ENCODE measurements around the gene PTPN14.

PTPN14 gene

GRCh38 chr1:214362188-214362882, 189.1 kb downstream of the PTPN14 start:
- TF ChIP-seq, protein P1, sequence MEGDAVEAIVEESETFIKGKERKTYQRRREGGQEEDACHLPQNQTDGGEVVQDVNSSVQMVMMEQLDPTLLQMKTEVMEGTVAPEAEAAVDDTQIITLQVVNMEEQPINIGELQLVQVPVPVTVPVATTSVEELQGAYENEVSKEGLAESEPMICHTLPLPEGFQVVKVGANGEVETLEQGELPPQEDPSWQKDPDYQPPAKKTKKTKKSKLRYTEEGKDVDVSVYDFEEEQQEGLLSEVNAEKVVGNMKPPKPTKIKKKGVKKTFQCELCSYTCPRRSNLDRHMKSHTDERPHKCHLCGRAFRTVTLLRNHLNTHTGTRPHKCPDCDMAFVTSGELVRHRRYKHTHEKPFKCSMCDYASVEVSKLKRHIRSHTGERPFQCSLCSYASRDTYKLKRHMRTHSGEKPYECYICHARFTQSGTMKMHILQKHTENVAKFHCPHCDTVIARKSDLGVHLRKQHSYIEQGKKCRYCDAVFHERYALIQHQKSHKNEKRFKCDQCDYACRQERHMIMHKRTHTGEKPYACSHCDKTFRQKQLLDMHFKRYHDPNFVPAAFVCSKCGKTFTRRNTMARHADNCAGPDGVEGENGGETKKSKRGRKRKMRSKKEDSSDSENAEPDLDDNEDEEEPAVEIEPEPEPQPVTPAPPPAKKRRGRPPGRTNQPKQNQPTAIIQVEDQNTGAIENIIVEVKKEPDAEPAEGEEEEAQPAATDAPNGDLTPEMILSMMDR (IDR thresholded peaks at IDR 0.05; ENCODE audit: borderline replicate concordance, extremely low read depth, low read length, poor library complexity, severe bottlenecking) = no peak
- TF ChIP-seq EZH2 (IDR thresholded peaks at IDR 0.05; ENCODE audit: borderline replicate concordance, low read depth, low read length, severe bottlenecking) = no peak
- DNase-seq = no peak
- H4K20me1 ChIP-seq (ENCODE audit: insufficient read depth, low read length) = no peaks in the 10 kb centered on the region
- no peaks in the 10 kb centered on the region for H3K79me2 ChIP-seq (ENCODE audit: insufficient read depth, low read length)
- no peak overlapping the region for H3K4me3 ChIP-seq (ENCODE audit: low read depth in 1 of 2, low read length in 2 of 2)
- ATAC-seq (ENCODE audit: insufficient read depth, low read depth) = no peak
- no peaks in the 10 kb centered on the region for H3K36me3 ChIP-seq (ENCODE audit: insufficient read depth, low read length)
- no peak overlapping the region for H2AFZ ChIP-seq (ENCODE audit: low read depth, low read length)
- no peak overlapping the region for H3K9ac ChIP-seq (ENCODE audit: low read depth, low read length)
- no peak overlapping the region for H3K27ac ChIP-seq (ENCODE audit: low read length)
- no peaks in the 10 kb centered on the region for H3K27me3 ChIP-seq (ENCODE audit: insufficient read depth, low read length, poor library complexity)
- H3K9me3 ChIP-seq (ENCODE audit: insufficient read depth, low read length, severe bottlenecking) = no peaks in the 10 kb centered on the region
- no peak overlapping the region for H3K4me2 ChIP-seq (ENCODE audit: insufficient read depth, low read length)
- H3K4me1 ChIP-seq (ENCODE audit: insufficient read depth, low read length) = no peaks in the 10 kb centered on the region

DNA sequence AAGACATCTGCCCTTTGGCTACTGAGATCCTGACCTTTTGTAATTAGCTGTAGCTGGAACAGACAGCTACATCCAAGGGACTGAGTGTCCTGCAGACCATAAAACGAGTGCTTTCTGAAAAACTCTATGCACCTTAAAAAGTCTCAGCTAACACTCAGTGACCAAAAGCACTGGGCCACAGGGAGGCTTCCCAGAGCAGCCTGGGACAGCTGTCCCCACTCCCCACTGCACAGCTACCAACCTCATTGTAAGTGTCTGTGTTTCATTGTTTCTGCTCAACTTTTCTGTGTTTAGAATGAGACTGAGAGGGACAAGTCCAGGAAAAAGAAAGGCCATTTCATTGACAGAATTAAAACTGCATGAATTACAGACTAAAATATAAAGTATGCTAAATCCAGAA, 189.8 kb downstream of the PTPN14 start:
- Histone ChIP-seq H4K20me1 (ENCODE audit: insufficient read depth, low read length) (no peaks in the 10 kb centered on the region), H2AFZ (ENCODE audit: low read depth, low read length) (no peak overlapping the region), H3K36me3 (ENCODE audit: insufficient read depth, low read length) (no peaks in the 10 kb centered on the region), H3K4me1 (ENCODE audit: insufficient read depth, low read length) (no peaks in the 10 kb centered on the region), H3K4me3 (ENCODE audit: low read depth in 1 of 2, low read length in 2 of 2) (no peak overlapping the region), H3K9me3 (ENCODE audit: insufficient read depth, low read length, severe bottlenecking) (no peaks in the 10 kb centered on the region), H3K4me2 (ENCODE audit: insufficient read depth, low read length) (no peak overlapping the region), H3K27me3 (ENCODE audit: insufficient read depth, low read length, poor library complexity) (no peaks in the 10 kb centered on the region), H3K27ac (ENCODE audit: low read length) (no peak overlapping the region), H3K79me2 (ENCODE audit: insufficient read depth, low read length) (no peaks in the 10 kb centered on the region), H3K9ac (ENCODE audit: low read depth, low read length) (no peak overlapping the region)
- TF ChIP-seq EZH2 (IDR thresholded peaks at IDR 0.05; ENCODE audit: borderline replicate concordance, low read depth, low read length, severe bottlenecking) = no peak
- TF ChIP-seq, protein P1 (IDR thresholded peaks at IDR 0.05; ENCODE audit: borderline replicate concordance, extremely low read depth, low read length, poor library complexity, severe bottlenecking) = no peak
- DNase-seq (no peak), ATAC-seq (ENCODE audit: insufficient read depth, low read depth) (no peak)

DNA sequence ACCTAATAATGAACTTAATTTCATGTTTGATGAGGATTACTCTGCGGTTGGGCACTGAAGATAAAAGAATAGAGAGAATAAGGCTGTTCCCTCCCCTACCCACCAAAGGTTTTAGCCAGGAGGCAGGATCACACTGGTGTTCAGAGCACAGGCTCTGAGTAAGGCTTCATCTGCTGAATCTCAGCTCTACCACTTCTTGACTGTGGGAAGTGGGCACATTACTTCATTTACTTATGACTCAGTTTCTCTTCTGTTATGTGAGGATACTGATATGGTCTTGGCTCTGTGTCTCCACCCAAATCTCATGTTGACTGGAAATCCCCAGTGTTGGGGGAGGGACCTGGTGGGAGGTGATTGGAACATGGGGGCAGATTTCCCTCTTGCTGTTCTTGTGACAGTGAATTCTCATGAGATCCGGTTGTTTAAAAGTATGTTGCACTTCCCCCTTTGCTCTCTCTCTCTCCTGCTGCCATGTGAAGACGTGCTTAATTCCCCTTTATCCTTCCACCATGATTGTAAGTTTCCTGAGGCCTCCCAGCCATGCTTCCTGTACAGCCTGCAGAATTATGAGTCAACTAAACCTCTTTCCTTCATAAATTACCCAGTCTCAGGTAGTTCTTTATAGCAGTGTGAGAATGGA, 190.8 kb downstream of the PTPN14 start:
- Histone ChIP-seq H4K20me1 (ENCODE audit: insufficient read depth, low read length) (no peaks in the 10 kb centered on the region), H3K9me3 (ENCODE audit: insufficient read depth, low read length, severe bottlenecking) (no peaks in the 10 kb centered on the region), H2AFZ (ENCODE audit: low read depth, low read length) (no peak overlapping the region), H3K4me2 (ENCODE audit: insufficient read depth, low read length) (no peak overlapping the region), H3K4me3 (ENCODE audit: low read depth in 1 of 2, low read length in 2 of 2) (no peak overlapping the region), H3K36me3 (ENCODE audit: insufficient read depth, low read length) (no peaks in the 10 kb centered on the region), H3K27me3 (ENCODE audit: insufficient read depth, low read length, poor library complexity) (no peaks in the 10 kb centered on the region), H3K79me2 (ENCODE audit: insufficient read depth, low read length) (no peaks in the 10 kb centered on the region), H3K9ac (ENCODE audit: low read depth, low read length) (no peak overlapping the region), H3K27ac (ENCODE audit: low read length) (no peak overlapping the region), H3K4me1 (ENCODE audit: insufficient read depth, low read length) (no peaks in the 10 kb centered on the region)
- no peak for TF ChIP-seq EZH2 (IDR thresholded peaks at IDR 0.05; ENCODE audit: borderline replicate concordance, low read depth, low read length, severe bottlenecking)
- TF ChIP-seq, protein P1 (IDR thresholded peaks at IDR 0.05; ENCODE audit: borderline replicate concordance, extremely low read depth, low read length, poor library complexity, severe bottlenecking) = no peak
- ATAC-seq (ENCODE audit: insufficient read depth, low read depth) = no peak
- no peak for DNase-seq
